ENCODE measurements around the gene ADAMTSL1.

Gene ADAMTSL1

GRCh38 chr9:18791074-18791473, 317.1 kb downstream of the ADAMTSL1 start:
- H3K79me2 ChIP-seq (ENCODE audit: low read length) = no peaks in the 10 kb centered on the region
- H3K4me3 ChIP-seq (ENCODE audit: low read length) = no peak overlapping the region
- H3K36me3 ChIP-seq (replicated peaks; ENCODE audit: low read depth, low read length) = no peaks in the 10 kb centered on the region
- H3K9ac ChIP-seq (ENCODE audit: low read length) = no peak overlapping the region
- no peak overlapping the region for H3K27ac ChIP-seq (ENCODE audit: low read length)
- H3K4me2 ChIP-seq (ENCODE audit: low read length) = peak overlapping the region; percentile 25
- no peaks in the 10 kb centered on the region for H3K9me3 ChIP-seq (ENCODE audit: insufficient read depth, low read length)
- no peaks in the 10 kb centered on the region for H4K20me1 ChIP-seq (ENCODE audit: insufficient read depth, low read length)
- H3K27me3 ChIP-seq (ENCODE audit: low read depth, low read length) = 0 out of 2 replicates have a peak, but pooled peaks cover 2% of the 10 kb centered on the region
- peak; percentile 89 for TF ChIP-seq CTCF (IDR thresholded peaks at IDR 0.05; ENCODE audit: low read depth, low read length)
- no peak for TF ChIP-seq EZH2phosphoT487 (IDR thresholded peaks at IDR 0.05; ENCODE audit: low read depth)
- H2AFZ ChIP-seq (ENCODE audit: low read depth, low read length) = no peak overlapping the region
- H3K4me1 ChIP-seq (ENCODE audit: low read length) = peaks cover 6% of the 10 kb centered on the region; the same call in 1 of the 2 replicates

- no peak overlapping the region for H3K4me3 ChIP-seq (ENCODE audit: low read length)
- H2AFZ ChIP-seq (ENCODE audit: low read depth, low read length) = no peak overlapping the region
- H3K36me3 ChIP-seq (replicated peaks; ENCODE audit: low read depth, low read length) = no peaks in the 10 kb centered on the region
- H3K4me2 ChIP-seq (ENCODE audit: low read length) = no peak overlapping the region
- no peaks in the 10 kb centered on the region for H3K4me1 ChIP-seq (ENCODE audit: low read length)
- TF ChIP-seq CTCF (IDR thresholded peaks at IDR 0.05; ENCODE audit: low read depth, low read length) = no peak
- no peak for TF ChIP-seq EZH2phosphoT487 (IDR thresholded peaks at IDR 0.05; ENCODE audit: low read depth)
- no peak overlapping the region for H3K9ac ChIP-seq (ENCODE audit: low read length)
- H3K27me3 ChIP-seq (ENCODE audit: low read depth, low read length) = 0 out of 2 replicates have a peak, but pooled peaks cover 2% of the 10 kb centered on the region
- H3K9me3 ChIP-seq (ENCODE audit: insufficient read depth, low read length) = no peaks in the 10 kb centered on the region
- H3K27ac ChIP-seq (ENCODE audit: low read length) = no peak overlapping the region
- no peaks in the 10 kb centered on the region for H4K20me1 ChIP-seq (ENCODE audit: insufficient read depth, low read length)
- no peaks in the 10 kb centered on the region for H3K79me2 ChIP-seq (ENCODE audit: low read length)
These were observed 319.2 kb downstream of the ADAMTSL1 start for GRCh38 chr9:18793122-18793521.

GRCh38 chr9:18795947-18796671, 322.2 kb downstream of the ADAMTSL1 start:
- Histone ChIP-seq H3K4me1 (ENCODE audit: low read length) (no peaks in the 10 kb centered on the region), H3K27ac (ENCODE audit: low read length) (no peak overlapping the region), H3K36me3 (replicated peaks; ENCODE audit: low read depth, low read length) (no peaks in the 10 kb centered on the region), H3K4me3 (ENCODE audit: low read length) (no peak overlapping the region), H3K4me2 (ENCODE audit: low read length) (no peak overlapping the region), H3K9me3 (ENCODE audit: insufficient read depth, low read length) (no peaks in the 10 kb centered on the region), H3K79me2 (ENCODE audit: low read length) (no peaks in the 10 kb centered on the region), H3K9ac (ENCODE audit: low read length) (no peak overlapping the region), H2AFZ (ENCODE audit: low read depth, low read length) (no peak overlapping the region), H4K20me1 (ENCODE audit: insufficient read depth, low read length) (no peaks in the 10 kb centered on the region), H3K27me3 (ENCODE audit: low read depth, low read length) (0 out of 2 replicates have a peak, but pooled peaks cover 2% of the 10 kb centered on the region)
- TF ChIP-seq CTCF (IDR thresholded peaks at IDR 0.05; ENCODE audit: low read depth, low read length) = no peak
- no peak for TF ChIP-seq EZH2phosphoT487 (IDR thresholded peaks at IDR 0.05; ENCODE audit: low read depth)

GRCh38 chr9:18796696-18797270, 322.8 kb downstream of the ADAMTSL1 start:
- Histone ChIP-seq H3K36me3 (replicated peaks; ENCODE audit: low read depth, low read length) (no peaks in the 10 kb centered on the region), H3K79me2 (ENCODE audit: low read length) (no peaks in the 10 kb centered on the region), H3K9ac (ENCODE audit: low read length) (no peak overlapping the region), H3K4me3 (ENCODE audit: low read length) (no peak overlapping the region), H3K27ac (ENCODE audit: low read length) (no peak overlapping the region), H3K4me2 (ENCODE audit: low read length) (no peak overlapping the region), H4K20me1 (ENCODE audit: insufficient read depth, low read length) (no peaks in the 10 kb centered on the region), H2AFZ (ENCODE audit: low read depth, low read length) (no peak overlapping the region), H3K4me1 (ENCODE audit: low read length) (no peaks in the 10 kb centered on the region), H3K9me3 (ENCODE audit: insufficient read depth, low read length) (no peaks in the 10 kb centered on the region), H3K27me3 (ENCODE audit: low read depth, low read length) (0 out of 2 replicates have a peak, but pooled peaks cover 2% of the 10 kb centered on the region)
- no peak for TF ChIP-seq CTCF (IDR thresholded peaks at IDR 0.05; ENCODE audit: low read depth, low read length)
- no peak for TF ChIP-seq EZH2phosphoT487 (IDR thresholded peaks at IDR 0.05; ENCODE audit: low read depth)

Data from OCI-LY3 (cell line).